AG20443 (cell line): ENCODE measurements around the gene USP20.

Experiments used
- DNase-seq: peaks from one replicate; pipeline ENCODE4 v3.0.0; 2012; ENCODE audit warnings: low spot score, mixed read lengths

The USP20 gene

GRCh38 chr9:129823935-129824601, 11.2 kb upstream of the USP20 start, which contains the start of gene TOR1A:
Gene TOR1A (minus strand): TSS chr9:129824136. CDS start chr9:129824085, 51 bp downstream.
- peak; percentile 96 for DNase-seq

- DNase-seq, result no peak
Measured at GRCh38 chr9:129826344-129826743, 8.9 kb upstream of the USP20 start.

- DNase-seq, result no peak
Measured at GRCh38 chr9:129826759-129827158, 8.5 kb upstream of the USP20 start.

GRCh38 chr9:129828051-129828450, 7.2 kb upstream of the USP20 start:
- no peak for DNase-seq

- no peak for DNase-seq
Measured at GRCh38 chr9:129828969-129829368, 6.3 kb upstream of the USP20 start.

- no peak for DNase-seq
Measured at GRCh38 chr9:129832982-129833381, 2.3 kb upstream of the USP20 start.

- DNase-seq, result no peak
Measured at GRCh38 chr9:129834489-129835127, 650 bp upstream of the USP20 start.

GRCh38 chr9:129835860-129836223, 584 bp downstream of the USP20 start:
- no peak for DNase-seq

GRCh38 chr9:129836311-129837007, 1.2 kb downstream of the USP20 start:
- no peak for DNase-seq

GRCh38 chr9:129838707-129839259, 3.5 kb downstream of the USP20 start:
- DNase-seq, result peak; percentile 78

- no peak for DNase-seq
Measured at GRCh38 chr9:129839324-129840023, 4.2 kb downstream of the USP20 start.

GRCh38 chr9:129840034-129840433, 4.8 kb downstream of the USP20 start:
- no peak for DNase-seq

- no peak for DNase-seq
Measured at GRCh38 chr9:129841071-129841470, 5.8 kb downstream of the USP20 start.

GRCh38 chr9:129845373-129845772, 10.1 kb downstream of the USP20 start:
- no peak for DNase-seq

GRCh38 chr9:129848712-129849441, 13.6 kb downstream of the USP20 start:
- no peak for DNase-seq

- DNase-seq, result no peak
Measured at GRCh38 chr9:129849901-129850300, 14.6 kb downstream of the USP20 start.

GRCh38 chr9:129850821-129851550, 15.7 kb downstream of the USP20 start:
- DNase-seq, result no peak

GRCh38 chr9:129851821-129852220, 16.6 kb downstream of the USP20 start:
- DNase-seq, result no peak

GRCh38 chr9:129852579-129852978, 17.3 kb downstream of the USP20 start:
- DNase-seq, result no peak

- no peak for DNase-seq
Measured at GRCh38 chr9:129853614-129854013, 18.4 kb downstream of the USP20 start.

GRCh38 chr9:129854588-129855110, 19.4 kb downstream of the USP20 start:
- DNase-seq, result peak; percentile 1
